ENCODE results near the gene ATP13A4. TPM values are rescaled to one million over a fixed set of nuclear protein-coding genes. Genes with fewer than 3 reads are reported as not detected.

ATP13A4 gene
- total RNA-seq, 2 experiments from 2014 or later: 0.44 to 2.5 TPM

DNA sequence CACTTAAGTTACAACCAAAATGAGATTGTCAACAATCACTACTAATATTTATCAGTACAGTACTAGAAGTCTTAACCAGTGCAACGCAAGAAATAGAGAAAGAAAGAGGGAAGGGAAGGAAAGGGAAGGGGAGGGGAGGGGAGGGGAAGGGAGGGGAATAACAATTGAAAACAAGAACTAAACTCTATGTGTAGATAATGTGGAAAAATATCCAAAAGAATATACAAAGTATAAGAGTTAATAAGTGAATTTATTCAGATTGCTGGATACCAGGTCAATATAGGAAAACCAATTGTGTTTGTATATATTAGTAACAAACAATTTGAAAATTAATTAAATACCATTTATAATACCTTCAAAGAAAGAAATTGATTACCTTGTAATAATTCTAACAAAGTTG, 186.8 kb downstream of the ATP13A4 start:
- Histone ChIP-seq H4K20me1 (ENCODE audit: insufficient read depth, low read length) (no peaks in the 10 kb centered on the region), H3K36me3 (ENCODE audit: insufficient read depth, low read length) (no peaks in the 10 kb centered on the region), H3K27ac (ENCODE audit: low read depth, low read length, poor library complexity, severe bottlenecking) (no peak overlapping the region), H2AFZ (ENCODE audit: low read length) (no peak overlapping the region), H3K4me3 (ENCODE audit: low read depth, low read length, poor library complexity, severe bottlenecking) (no peak overlapping the region), H3K4me1 (ENCODE audit: insufficient read depth, low read length, poor library complexity, severe bottlenecking) (no peaks in the 10 kb centered on the region), H3K79me2 (ENCODE audit: insufficient read depth, low read depth, low read length) (no peaks in the 10 kb centered on the region), H3K4me2 (ENCODE audit: low read length) (no peak overlapping the region), H3K9me3 (ENCODE audit: low read length) (no peaks in the 10 kb centered on the region), H3K9me2 (ENCODE audit: insufficient read depth, low read length) (no peaks in the 10 kb centered on the region)
- DNase-seq (ENCODE audit: low spot score): no peak
- intact Hi-C loops (cut with micrococcal nuclease; ENCODE audit: unreplicated experiment): no loop called here
- CTCF ChIA-PET (ENCODE audit: unreplicated experiment): no interaction called here
- BruUV-seq (replicated peaks): no TSS peak
- POLR2A ChIA-PET: no interaction called here
- TF ChIP-seq, protein P1, sequence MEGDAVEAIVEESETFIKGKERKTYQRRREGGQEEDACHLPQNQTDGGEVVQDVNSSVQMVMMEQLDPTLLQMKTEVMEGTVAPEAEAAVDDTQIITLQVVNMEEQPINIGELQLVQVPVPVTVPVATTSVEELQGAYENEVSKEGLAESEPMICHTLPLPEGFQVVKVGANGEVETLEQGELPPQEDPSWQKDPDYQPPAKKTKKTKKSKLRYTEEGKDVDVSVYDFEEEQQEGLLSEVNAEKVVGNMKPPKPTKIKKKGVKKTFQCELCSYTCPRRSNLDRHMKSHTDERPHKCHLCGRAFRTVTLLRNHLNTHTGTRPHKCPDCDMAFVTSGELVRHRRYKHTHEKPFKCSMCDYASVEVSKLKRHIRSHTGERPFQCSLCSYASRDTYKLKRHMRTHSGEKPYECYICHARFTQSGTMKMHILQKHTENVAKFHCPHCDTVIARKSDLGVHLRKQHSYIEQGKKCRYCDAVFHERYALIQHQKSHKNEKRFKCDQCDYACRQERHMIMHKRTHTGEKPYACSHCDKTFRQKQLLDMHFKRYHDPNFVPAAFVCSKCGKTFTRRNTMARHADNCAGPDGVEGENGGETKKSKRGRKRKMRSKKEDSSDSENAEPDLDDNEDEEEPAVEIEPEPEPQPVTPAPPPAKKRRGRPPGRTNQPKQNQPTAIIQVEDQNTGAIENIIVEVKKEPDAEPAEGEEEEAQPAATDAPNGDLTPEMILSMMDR (conservative IDR thresholded peaks at IDR 0.05; ENCODE audit: low read length): no peak
- TF ChIP-seq EZH2phosphoT487 (IDR thresholded peaks at IDR 0.05; ENCODE audit: borderline replicate concordance, low read depth, low read length): no peak

DNA sequence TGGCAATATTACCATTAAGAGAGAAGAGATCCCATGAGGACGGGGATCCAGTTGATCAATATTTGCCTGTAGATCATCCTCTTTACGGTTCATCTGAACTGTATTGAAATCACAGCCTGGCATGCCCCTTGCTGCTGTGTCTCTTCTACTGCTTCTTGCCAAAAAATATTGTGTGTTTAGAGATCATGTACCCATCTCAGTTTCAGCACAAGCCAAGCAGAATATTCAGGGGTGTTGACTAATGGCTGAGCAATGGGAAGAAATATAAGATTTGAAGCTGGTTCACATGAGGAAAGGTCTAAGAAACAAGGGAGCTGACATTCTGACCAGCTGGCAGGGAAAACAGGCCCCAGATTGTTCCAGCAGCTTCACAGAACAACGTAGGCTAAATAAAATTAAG, 197.4 kb downstream of the ATP13A4 start:
- CTCF ChIA-PET (ENCODE audit: unreplicated experiment): no interaction called here
- BruUV-seq (replicated peaks): no TSS peak
- no peaks in the 10 kb centered on the region for H3K36me3 ChIP-seq (ENCODE audit: insufficient read depth, low read length)
- H3K79me2 ChIP-seq (ENCODE audit: insufficient read depth, low read depth, low read length): no peaks in the 10 kb centered on the region
- intact Hi-C loops (cut with micrococcal nuclease; ENCODE audit: unreplicated experiment): no loop called here
- no peak for DNase-seq (ENCODE audit: low spot score)
- H3K4me2 ChIP-seq (ENCODE audit: low read length): no peak overlapping the region
- no peak overlapping the region for H3K27ac ChIP-seq (ENCODE audit: low read depth, low read length, poor library complexity, severe bottlenecking)
- POLR2A ChIA-PET: no interaction called here
- H3K4me3 ChIP-seq (ENCODE audit: low read depth, low read length, poor library complexity, severe bottlenecking): no peak overlapping the region
- no peak overlapping the region for H2AFZ ChIP-seq (ENCODE audit: low read length)
- no peaks in the 10 kb centered on the region for H3K9me3 ChIP-seq (ENCODE audit: low read length)
- no peaks in the 10 kb centered on the region for H4K20me1 ChIP-seq (ENCODE audit: insufficient read depth, low read length)
- no peaks in the 10 kb centered on the region for H3K9me2 ChIP-seq (ENCODE audit: insufficient read depth, low read length)
- H3K4me1 ChIP-seq (ENCODE audit: insufficient read depth, low read length, poor library complexity, severe bottlenecking): no peaks in the 10 kb centered on the region
- TF ChIP-seq, protein P1 (conservative IDR thresholded peaks at IDR 0.05; ENCODE audit: low read length): no peak
- no peak for TF ChIP-seq EZH2phosphoT487 (IDR thresholded peaks at IDR 0.05; ENCODE audit: borderline replicate concordance, low read depth, low read length)

- Histone ChIP-seq H3K4me2 (ENCODE audit: low read length) (no peak overlapping the region), H2AFZ (ENCODE audit: low read length) (no peak overlapping the region), H3K9me3 (ENCODE audit: low read length) (no peaks in the 10 kb centered on the region), H3K9me2 (ENCODE audit: insufficient read depth, low read length) (no peaks in the 10 kb centered on the region; the same call in 1 of the 2 replicates), H3K36me3 (ENCODE audit: insufficient read depth, low read length) (no peaks in the 10 kb centered on the region), H3K27ac (ENCODE audit: low read depth, low read length, poor library complexity, severe bottlenecking) (no peak overlapping the region), H3K79me2 (ENCODE audit: insufficient read depth, low read depth, low read length) (no peaks in the 10 kb centered on the region), H3K4me3 (ENCODE audit: low read depth, low read length, poor library complexity, severe bottlenecking) (no peak overlapping the region), H4K20me1 (ENCODE audit: insufficient read depth, low read length) (no peaks in the 10 kb centered on the region), H3K4me1 (ENCODE audit: insufficient read depth, low read length, poor library complexity, severe bottlenecking) (no peaks in the 10 kb centered on the region)
- BruUV-seq (replicated peaks): no TSS peak
- DNase-seq (ENCODE audit: low spot score): no peak
- intact Hi-C loops (cut with micrococcal nuclease; ENCODE audit: unreplicated experiment): no loop called here
- CTCF ChIA-PET (ENCODE audit: unreplicated experiment): interaction anchor here (0.6 kb wide), 1 partner anchor 19 kb away, joined by 3 read pairs; no protein-coding TSS in a partner anchor
- TF ChIP-seq EZH2phosphoT487 (IDR thresholded peaks at IDR 0.05; ENCODE audit: borderline replicate concordance, low read depth, low read length): no peak
- TF ChIP-seq, protein P1 (conservative IDR thresholded peaks at IDR 0.05; ENCODE audit: low read length): no peak
- POLR2A ChIA-PET: no interaction called here
Observed at GRCh38 chr3:193354423-193354822, 200.3 kb downstream of the ATP13A4 start.

Other genes starting within 250 kb of the ATP13A4 start
- gene ATP13A5, start 176.1 kb downstream of the ATP13A4 start, total RNA-seq (2014; rRNA removed; shearing (Covaris generic)): not detected in 2 replicates
- gene ATP13A5, start 176.1 kb downstream of the ATP13A4 start, total RNA-seq (2022): not detected in 2 replicates
- 43.2 and 50.5 TPM in 2 replicates for gene OPA1, start 38.3 kb upstream of the ATP13A4 start, total RNA-seq (2014; rRNA removed; shearing (Covaris generic))
- 57.3 and 60.1 TPM in 2 replicates for gene OPA1, start 38.3 kb upstream of the ATP13A4 start, total RNA-seq (2022)